GM21390 (cell line): Measurements from ENCODE around the gene CLEC17A.
"Not testable (repeated sequence)": the region's sequence is repeated elsewhere in the genome, so short reads cannot be mapped to it uniquely, and the experiment has no call there.

Source experiments
- ATAC-seq: cut with Tn5 transposase; IDR thresholded peaks from one replicate; pipeline ENCODE4 v1.9.1; 2021; ENCODE audit not compliant: unreplicated experiment

CLEC17A gene

GRCh38 chr19:14582894-14583340 is at the start of gene CLEC17A:
Gene CLEC17A (plus strand): TSS chr19:14583084. CDS start chr19:14583161, 77 bp downstream.
- ATAC-seq: no peak

- ATAC-seq: no peak
Observed at GRCh38 chr19:14533450-14533849, 49.4 kb upstream of the CLEC17A start.

DNA sequence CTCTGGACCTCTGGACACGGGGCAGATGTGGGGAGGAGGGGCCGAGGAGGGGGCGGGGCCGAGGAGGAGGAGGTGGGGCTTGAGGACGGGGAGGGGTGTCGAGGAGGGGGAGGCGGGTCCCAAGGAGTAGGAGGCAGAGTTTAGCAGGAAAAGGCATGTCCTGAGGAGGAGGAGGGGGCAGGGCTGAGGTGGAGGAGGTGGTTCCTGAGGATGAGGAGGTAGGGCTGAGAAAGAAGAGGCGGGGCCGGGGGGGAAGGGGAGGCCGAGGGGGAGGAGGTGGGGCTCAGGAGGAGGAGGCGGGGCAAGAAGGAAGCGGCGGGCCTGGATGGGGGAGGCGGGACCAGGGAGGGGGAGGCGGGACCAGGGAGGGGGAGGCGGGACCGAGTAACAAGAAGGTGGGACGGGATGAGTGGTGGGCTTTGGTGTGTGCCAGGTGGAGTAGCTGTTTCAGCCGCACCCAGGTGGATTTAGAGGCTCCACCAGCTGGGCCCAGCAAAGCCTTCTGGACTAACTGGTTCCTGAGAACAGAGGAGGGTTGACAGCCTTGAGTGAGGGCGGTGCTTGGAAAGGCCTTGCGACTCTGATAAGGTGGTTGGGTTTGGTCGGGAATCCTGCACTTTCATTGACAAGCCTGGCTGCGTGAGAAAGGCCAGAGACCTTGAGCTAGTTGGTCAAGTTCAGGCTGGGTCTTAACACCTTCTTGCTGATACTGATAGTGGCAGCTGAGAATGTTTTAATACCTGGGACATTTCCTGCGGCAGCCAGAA is 45.8 kb upstream of the CLEC17A start:
- no peak for ATAC-seq

DNA sequence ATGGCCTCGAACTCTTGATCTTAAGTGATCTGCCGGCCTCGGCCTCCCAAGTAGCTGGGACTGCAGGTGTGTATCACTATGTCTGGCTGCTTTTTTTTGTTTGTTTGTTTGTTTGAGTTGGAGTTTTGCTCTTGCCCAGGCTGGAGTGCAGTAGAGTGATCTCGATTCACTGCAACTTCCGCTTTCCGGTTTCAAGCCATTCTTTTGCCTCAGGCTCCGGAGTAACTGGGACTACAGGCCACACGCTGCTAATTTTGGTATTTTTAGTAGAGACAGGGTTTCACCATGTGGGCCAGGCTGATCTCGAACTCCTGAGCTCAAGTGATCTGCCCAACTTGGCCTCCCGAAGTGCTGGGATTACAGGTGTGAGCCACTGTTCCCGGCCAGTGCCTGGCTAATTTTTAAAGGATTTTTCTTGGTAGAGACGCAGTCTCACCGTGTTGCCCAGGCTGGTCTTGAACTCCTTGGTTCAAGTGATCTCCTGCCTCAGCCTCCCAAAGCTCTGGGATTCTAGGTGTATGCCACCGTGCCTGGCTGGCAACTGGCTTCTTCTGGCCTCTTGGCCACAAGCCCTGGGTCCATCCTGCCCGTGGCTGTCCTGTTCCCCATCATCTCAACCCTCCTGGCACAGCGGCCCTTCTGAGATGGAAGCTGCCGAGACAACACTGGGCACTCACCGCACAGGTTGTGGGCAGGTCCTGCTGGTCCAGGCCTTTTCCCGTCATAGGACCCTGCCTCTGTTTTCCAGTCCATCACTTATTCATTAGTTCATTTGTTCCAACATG is 42.0 kb upstream of the CLEC17A start:
- ATAC-seq: no peak

GRCh38 chr19:14541979-14542378 is 40.9 kb upstream of the CLEC17A start:
- ATAC-seq: not testable (repeated sequence)

GRCh38 chr19:14542711-14543328 is 40.1 kb upstream of the CLEC17A start:
- no peak for ATAC-seq

DNA sequence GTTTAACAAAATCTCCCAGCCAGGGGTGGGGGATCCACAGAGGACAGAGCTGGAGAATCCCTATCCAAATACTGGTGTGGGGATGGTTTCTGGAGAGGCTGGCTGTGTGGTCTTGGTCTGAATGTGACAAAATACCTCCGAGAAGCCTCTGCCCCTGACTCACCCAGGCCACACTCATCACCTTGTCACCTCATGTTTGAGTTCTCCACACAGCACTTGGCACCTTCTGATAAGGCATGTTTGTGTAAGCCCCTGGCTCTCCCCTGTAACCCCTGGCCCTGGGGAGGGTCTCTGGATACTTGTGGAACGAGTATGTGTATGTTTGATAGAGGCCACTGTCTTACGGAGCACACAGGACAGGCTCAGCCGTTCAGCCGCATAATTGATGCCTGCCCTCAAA is 38.8 kb upstream of the CLEC17A start:
- ATAC-seq: no peak

GRCh38 chr19:14544977-14545715 is 37.7 kb upstream of the CLEC17A start:
- ATAC-seq: no peak

DNA sequence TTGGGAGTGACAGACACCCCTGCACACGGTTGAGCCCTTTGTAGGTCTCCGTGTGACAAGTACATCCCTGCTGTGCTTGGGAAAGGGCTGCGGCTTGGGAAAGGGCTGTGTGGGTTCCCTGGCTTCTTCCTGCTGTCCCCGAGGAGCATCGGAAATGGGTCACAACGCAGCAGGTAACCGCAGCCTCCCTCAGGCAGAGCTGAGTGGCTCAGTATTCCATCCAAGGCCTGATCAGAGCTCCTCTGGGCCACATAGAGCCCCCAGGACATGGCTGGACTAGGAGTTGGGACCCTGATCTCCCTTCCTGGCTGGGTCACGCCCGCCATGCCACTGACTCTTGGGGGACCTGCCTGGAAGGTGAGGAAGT is 37.2 kb upstream of the CLEC17A start:
- ATAC-seq: no peak

GRCh38 chr19:14550201-14550754 is 32.6 kb upstream of the CLEC17A start:
- ATAC-seq: no peak

DNA sequence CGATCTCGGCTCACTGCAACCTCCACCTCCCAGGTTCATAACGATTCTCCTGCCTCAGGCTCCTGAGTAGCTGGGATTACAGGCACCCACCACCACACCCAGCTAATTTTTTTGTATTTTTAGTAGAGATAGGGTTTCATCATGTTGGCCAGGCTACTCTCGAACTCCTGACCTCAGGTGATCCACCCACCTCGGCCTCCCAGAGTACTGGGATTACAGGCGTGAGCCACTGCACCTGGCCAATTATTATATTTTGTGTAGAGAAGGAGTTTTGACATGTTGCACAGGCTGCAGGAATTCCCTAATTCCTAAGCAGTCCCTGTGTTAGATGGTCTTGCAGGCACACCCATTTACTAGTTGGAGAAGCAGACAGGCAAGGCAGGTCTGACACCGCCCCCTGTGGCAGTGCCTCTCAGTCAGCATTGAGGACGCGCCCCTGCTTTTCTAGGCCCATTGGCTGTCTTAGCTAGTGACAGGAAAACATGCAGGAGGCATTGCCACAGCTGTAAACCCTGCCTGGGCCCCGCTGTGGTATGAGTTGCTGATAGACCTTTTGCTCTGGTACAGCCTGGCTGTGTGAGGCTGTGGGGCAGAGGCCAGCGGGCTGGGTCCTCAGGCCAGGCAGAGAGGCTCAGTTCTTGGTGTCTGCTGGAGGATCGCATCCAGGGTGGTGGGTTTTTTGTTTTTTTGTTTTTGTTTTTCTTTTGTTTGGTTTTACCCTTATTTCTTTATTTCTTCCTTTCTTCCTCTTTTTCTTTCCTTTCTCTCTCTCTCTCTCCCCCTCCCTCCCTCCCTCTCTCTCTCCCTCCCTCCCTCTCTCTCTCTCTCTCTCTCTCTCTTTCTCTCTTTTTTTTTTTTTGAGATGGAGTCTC is 31.5 kb upstream of the CLEC17A start:
- ATAC-seq: not testable (repeated sequence)

DNA sequence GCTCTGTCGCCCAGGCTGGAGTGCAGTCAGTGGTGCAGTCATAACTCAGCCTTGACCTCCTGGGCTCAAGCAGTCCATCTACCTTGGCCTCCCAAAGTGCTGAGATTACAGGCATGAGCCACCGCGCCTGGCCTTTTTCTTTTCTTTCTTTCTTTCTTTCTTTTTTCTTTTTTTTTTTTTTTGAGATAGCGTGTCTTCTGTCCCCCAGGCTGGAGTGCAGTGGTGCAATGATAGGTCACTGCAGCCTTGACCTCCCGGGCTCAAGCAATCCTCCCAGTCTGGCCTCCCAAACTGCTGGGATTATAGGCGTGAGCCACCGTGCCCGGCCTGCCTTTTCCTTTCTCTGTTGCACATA is 30.9 kb upstream of the CLEC17A start:
- not testable (repeated sequence) for ATAC-seq

DNA sequence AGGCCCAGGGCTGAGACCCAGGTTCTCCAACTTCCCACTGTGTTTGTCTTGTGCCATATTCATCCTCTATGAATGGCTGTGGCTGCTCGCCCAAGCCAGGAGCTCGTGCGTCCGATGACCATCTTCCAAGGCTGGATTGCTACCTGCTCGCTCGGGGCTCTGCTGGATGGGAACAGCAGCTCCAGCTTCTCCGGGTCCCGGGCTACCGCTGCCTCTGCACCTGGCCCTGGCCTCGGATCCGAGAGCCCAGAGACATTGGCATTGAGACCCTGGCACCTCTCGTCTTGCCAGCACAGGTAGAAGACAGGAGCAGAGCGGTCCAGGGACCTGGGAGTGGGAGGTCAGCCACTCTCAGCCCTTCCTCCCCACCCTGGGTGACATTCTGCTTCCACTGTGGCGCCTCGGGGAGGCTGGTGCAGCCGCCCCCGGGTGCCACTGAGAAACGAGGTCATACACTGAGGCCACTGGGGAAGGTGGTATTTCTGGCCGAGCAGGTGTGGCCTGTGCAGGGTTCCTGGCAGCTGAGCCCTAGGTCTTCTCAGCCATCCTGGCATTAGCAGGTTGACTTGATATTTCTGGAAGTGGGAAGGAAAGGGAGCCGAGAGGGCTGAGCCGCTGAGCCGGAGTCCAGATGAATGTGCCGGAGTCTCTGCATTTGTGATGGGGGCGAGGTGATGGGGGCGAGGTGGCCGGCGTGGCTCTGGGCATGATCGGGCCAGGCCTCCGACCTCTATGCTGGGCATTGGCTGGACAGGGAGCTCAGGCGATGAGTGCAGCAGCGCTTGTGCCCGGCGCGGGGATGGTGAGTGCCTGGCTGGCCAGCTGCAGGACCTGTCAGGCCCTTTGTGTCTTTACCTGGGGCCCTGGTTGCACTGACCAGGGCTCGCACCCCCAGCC is 29.6 kb upstream of the CLEC17A start:
- no peak for ATAC-seq

DNA sequence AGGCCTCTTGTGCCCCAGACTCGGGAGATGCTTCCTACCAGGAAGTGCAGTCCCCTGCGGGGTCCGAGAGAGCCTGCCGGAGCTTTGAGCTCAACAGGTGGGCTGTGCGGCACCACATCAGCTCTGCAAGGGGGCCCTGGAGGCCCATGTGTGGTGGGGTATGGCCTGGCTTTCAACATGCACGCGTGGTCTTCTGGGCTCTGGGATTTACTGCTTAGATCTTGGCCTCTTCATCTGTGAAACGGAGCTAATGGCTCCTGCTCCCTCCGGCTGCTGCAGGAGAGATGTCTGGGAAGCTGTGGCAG is 29.0 kb upstream of the CLEC17A start:
- ATAC-seq: no peak

GRCh38 chr19:14554382-14554812 is 28.5 kb upstream of the CLEC17A start:
- no peak for ATAC-seq

DNA sequence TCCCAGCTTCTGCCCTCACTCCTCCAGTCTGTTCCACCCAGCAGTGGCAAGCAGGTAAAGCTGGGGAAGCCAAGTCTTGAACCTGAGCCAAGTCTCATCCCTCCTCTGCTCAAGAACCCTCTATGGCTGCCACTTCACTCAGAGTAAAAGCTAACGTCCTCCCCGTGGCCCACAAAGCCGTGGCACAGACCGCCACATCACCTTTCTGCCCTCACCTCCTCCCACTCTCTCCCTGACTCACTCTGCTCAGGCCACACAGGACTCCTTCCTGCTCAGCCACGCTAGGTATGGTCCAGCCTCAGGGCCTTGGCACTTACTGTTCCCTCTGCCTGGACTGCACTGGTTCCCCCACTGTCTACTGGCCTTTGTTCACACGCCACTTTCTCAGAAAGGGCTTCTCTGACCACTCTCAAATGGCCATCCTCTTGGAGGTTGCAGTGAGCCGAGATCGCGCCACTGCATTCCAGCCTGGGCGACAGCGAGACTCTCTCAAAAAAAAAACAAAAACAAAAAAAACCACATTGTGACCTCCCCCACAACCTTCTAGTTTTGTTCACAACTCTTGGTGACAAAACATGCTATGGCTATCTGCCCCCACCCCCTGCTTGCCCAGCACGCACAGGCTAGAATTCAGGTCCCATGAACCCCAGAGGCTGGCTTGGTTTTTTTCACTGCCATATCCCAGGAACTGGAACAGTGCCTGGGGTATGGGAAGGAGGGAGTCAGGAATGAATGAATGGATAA is 26.8 kb upstream of the CLEC17A start:
- no peak for ATAC-seq

DNA sequence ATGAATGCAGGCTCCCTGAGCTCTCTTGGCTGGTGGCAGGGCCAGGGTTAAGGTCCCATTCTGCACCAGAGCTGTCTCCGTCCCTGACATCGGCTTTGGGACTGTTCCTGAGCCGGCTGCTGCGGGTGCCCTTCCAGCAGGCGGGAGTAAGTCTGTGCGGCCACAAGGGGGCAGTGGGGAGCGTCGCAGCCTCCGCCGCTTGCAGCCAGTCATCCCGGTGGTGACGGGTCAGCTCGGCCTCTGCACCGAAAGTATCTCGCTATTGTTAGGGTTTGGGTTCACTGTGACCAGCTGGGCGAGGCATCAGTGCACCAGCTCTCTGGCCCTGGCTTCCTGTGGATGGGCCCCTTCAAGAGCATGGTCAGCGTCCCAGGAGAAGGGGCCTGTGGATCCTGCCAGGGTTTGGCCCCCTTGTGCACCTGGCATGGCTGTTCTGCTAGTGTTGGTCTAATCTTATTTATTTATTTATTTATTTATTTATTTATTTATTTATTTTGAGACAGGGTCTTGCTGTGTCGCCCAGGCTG is 26.2 kb upstream of the CLEC17A start:
- ATAC-seq: no peak

DNA sequence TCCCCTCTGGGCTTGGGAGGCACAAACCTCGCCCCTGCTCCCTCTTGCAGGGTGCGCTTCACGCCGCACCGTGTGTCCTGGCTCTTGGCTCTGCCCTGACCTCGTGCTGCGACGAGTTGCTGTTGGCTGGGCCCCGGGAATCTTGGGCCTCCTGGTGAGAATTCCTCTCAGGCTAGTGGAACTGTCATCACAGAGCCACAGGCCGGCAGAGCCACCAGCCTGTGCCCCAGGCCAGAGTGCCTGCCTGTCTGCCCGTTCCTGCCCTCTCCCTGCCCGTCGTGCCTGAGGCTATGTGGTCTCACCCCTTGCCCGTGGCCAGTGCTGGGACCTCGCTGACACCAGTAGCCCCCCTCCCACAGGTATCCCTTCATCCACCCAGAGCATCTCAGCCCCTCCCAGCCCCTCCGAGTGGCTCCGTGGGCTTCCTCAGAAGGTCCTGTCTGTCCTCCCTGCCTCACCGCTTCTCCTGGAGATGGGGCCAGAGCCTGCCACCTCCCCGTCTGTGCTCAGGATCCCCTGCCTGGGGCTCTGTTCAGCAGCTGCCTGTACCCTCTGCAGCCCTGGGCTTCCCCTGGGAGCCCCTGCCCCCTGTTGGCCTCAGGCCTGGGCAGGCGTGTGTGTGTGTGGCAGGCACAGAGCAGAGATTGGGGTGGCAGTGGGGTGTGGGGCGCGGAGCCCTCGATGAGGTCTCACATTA is 24.4 kb upstream of the CLEC17A start:
- ATAC-seq: no peak
